NCI-H82 (cell line): ENCODE results near the gene CACNA1I.

Experiments
- DNase-seq: peaks from one replicate; lab custom pipeline; 2025; lab: John Stamatoyannopoulos, UW

Gene CACNA1I

DNA sequence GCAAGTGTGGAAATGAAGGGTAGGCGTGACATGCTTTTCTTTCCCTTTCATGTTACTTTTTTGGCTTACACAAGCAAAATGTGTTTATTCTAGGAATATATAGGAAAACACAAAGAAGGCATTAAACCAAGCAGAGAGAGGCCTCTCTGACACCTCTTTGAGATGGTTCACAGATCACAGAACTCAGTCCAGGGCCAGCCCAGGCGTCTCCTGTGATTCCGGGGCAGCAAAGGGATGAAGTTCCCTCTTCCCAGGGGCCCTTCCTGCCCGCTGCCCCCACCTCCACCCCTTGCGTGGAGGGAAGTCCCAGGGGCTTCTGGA lies 78.0 kb downstream of the CACNA1I start:
- no peak for DNase-seq

DNA sequence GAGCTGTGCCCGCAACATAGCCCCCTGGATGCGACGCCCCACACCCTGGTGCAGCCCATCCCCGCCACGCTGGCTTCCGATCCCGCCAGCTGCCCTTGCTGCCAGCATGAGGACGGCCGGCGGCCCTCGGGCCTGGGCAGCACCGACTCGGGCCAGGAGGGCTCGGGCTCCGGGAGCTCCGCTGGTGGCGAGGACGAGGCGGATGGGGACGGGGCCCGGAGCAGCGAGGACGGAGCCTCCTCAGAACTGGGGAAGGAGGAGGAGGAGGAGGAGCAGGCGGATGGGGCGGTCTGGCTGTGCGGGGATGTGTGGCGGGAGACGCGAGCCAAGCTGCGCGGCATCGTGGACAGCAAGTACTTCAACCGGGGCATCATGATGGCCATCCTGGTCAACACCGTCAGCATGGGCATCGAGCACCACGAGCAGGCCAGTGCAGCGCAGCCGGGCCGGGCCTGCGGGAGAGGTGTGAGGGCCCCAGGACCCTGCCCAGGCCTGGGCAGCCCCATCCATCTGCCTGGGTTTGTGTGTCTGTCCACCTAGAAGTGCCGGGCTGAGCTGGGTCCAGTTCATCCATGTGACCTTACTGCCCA lies 79.0 kb downstream of the CACNA1I start:
- DNase-seq = no peak

DNA sequence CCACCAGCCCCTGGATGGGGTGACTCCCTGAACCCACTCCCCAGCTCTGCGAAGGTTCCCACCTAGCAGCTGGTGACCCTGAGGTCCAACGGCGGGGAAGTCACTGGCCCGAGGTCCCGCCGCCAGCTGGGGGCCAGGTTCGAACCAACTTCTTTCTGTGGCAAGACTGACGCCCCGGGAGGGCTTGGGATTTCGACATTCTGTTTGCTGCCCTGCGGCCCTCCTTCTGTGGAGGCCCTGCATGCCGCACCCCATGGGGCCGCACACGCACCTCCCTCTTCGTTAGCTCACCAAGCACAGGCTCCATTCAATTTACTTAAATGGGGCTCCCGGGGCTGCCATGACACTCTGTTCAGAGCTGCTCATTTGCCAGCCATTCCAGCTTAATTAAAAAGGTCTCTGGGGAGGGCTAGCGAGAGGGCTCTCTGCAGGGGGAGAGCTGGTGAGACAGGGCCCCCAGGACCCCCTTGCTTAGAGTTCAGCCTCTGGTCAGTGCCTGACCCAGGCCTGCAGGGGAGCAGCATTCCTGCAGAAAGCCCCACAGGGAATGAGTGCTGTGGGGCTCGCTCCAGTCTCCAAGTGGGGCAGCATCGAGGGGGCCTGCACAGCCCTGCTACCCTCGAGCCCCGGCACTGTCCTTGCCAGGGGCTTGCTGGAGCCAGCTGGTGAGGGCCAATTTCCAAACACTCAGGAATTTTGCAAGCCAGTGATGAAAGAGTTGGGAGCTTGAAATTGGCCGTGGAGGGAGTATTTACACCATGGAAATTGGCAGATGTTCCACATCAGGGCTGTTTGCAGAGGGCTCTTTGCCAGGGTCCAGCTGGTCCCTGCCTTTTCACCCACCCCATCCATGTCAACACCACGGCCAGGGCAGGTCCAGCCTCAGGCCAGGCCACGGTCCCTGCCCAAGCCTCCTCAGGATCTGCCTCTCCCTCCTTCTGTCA lies 80.8 kb downstream of the CACNA1I start:
- DNase-seq = no peak

DNA sequence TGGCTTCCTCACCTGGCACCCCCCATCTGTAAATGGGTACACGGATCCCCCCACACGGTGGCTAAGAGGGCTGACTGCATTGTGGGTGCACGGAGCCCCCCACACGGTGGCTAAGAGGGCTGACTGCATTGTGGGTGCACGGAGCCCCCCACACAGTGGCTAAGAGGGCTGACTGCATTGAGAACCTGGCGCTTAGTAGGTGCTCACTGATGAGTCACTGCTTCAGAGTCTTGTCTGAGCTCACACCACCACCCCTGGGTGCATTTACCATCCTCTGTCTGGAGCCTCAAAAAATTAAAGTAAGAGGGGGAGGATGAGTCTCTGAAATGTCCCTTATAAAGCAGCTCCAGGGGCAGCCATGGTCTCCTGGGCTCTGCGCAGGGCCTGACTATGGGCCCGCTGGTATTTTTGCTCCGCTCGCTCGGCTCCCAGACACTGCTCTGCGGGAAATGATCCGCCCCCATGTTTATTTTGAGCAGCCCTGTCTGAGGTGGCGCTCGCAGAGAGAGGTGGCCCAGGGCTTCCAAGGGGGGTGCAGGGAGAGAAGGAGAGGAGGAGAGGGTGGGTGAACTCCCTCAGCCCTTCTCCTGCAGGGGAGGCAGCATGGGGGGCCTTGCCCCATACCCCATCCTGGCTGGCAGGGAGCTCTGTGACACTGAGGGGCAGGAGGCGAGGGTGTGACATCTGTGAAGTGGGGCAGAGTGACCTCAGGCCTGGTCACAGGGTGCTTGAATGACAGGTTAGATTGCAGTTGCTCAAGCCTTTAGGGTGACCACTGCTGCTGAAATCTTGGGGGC lies 82.6 kb downstream of the CACNA1I start:
- no peak for DNase-seq

DNA sequence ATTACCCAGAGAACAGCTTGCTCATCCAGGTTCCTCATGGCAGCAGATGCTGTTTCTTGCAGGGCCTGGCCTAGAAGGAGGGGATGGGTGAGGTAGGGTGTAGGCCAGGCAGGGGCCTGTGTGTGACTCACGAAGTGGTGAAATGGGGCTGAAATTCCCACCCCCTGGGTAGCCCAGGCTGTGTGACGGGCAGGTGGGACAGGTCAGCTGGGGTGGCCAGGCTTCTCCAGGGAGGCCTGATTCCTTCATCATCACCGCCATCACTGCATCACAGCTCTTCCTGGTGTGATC lies 83.2 kb downstream of the CACNA1I start:
- DNase-seq = no peak

DNA sequence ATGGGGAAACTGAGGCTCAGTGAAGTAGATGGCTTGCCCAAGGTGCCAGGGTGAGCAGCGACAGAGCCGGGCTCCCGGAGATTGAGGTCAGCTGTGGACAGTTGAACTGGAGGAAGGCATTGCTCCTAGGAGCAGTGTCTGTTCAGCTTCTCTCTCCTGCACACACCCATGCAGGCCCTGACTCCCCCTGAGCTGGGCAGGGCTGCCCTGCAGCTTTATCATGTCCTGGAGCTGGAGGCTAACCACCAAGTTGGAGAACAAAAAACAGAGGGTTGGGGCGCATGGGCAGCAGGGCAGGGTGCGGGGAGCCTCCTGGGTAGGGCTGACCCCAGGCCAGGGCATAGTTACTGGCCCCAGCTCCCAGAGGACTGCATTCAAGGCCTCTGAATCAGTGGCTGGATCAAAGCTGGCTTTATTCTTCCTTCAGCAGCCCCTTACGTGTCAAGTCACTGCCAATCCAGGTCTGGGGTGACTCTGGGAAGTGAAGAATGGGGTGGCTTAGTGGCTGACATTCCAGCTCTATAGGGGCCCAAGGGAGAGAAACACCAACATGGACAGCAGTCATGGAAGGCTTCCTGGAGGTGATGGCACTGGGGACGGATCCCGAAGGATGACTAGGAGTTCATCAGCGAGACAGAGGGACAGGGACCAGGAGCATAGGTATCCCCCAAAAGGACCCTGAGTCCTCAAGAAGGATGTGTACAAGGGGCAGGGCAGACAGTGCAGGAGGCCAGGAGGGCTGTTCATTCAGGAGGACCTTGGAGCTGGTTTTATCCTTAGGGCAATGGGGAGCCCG lies 83.8 kb downstream of the CACNA1I start:
- no peak for DNase-seq

DNA sequence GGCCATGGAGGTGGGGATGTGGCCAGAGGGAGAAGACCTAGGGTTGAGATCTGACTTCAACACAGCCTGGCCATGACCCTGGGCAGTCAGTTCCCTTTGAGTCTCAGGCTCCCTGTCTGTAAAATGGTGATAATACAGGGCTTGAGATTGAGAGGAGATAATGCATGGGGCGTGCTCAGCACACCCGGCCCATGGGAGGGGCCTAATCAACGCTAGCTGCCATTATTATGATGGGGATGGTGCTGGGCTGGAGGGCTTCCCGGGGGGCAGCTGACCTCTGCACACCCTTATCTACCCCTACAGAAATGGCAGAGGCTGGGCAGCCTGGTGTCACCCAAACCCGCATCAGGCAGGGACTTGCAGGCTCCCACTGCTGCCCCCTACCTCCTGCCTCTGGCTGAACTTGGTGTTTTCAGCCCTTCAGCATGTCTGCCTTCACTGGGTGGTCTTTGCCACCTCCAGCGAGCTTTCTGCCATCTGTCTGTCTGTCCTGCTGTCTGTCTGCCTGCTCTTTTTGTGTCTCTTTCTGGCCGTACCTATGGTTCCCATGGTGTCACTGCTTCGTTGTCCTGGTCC lies 84.5 kb downstream of the CACNA1I start:
- peak; percentile 32 for DNase-seq

DNA sequence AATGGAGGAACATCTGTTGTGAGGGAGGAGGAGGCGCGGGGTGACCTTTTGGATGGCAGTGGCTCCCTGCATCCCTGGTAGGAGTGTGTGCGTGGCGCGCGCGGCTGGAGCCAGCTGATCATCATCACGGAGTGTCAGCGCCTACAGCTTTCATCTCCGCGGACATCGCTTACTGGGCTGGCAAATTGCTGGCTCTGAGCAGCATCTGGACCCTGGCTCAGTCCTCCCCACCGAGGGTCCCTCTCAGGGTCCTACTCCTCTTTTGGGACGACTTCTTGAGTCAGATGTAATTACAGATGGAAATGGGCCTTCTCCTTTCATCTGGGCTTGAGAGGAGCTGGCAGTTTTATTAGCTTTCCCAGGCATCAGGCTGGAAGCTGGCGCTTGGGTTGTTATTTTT lies 85.3 kb downstream of the CACNA1I start:
- peak; percentile 57 for DNase-seq

DNA sequence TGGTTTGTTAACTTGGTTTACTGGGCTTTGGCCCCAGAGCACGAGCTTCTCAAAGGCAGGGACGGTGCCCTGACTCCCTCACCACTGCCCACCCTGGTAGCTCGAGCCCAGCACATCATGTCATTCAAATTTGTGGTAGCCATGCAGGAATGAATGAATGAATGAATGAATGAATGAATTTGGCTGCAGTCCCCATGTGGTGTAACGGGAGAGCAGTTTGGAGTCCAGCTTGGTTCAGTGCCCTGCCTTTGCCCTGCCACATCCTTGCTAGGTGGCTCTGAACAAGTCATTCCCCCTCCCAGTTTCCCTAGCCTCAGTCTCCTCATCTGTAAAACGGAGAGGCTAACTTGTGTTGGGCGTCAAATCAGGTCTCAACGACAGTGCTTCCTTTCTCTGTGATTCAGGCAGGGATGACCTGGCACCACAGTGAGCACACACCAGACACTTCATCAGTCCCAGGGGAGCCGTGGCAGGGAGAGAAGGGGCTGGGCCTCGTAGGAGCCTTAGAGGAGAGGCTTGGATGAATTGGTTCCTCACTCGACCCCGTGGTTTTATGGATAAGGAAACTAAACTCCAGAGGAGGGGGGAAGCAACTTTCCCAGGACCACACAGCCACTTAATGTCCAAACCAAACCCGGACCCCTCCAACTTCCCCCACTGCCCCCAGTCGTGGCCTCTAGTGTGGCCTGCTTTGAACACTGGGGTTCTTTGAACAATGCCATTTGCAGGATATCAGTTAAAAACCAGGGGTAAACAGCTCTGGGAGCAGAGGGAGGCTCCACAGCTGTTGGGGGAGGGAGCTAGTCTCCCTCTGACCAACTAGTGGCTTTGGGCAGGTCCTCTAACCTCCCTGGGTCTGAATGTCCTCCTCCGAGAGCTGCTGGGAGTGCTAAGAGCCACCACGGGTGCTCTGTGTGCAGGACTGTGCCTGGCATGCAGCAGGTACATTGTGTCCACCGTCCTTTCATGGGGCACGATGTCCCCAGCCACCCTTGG lies 86.2 kb downstream of the CACNA1I start:
- peak; percentile 41 for DNase-seq

DNA sequence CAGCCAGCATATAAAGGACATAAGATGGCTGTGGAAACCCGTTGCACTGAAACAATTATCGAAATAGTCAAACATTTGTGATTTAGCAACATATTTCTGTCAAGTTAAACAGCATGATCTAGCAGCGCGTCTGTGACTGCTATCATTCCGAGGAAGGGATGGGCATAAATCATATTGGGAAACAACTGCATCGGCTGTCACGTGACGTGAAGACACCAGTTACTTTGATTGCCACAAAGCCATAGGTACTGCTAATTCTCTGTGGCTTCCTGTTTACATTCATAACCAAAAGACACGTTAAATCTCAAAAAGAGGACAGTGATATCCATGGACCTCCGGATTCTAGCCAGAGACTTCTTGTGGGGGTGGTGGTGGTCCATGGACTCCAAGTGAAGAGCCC lies 87.8 kb downstream of the CACNA1I start:
- no peak for DNase-seq

DNA sequence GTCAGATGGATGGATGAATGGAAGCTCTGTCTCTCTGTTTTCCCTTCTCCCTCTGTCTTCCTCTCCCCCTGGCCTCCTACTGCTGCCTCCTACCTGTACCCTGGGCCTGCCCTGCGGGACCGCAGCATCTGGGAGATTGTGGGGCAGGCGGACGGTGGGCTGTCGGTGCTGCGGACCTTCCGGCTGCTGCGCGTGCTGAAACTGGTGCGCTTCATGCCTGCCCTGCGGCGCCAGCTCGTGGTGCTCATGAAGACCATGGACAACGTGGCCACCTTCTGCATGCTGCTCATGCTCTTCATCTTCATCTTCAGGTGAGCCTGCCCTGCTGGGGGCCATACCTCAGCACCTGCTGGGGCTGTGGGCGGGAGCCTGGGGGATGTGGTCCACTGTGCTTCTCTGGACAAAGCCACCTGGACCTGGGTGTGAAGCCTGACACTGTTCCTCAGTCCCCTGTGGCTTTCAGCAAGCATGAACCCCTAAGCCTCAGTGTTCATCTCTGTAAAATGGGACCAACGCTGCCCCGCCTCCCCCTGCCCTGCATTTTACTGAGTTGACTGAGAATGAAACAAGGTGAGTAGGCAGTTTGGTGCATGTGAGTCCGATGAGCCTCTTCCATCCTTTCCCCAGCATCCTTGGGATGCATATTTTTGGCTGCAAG lies 88.4 kb downstream of the CACNA1I start:
- no peak for DNase-seq

DNA sequence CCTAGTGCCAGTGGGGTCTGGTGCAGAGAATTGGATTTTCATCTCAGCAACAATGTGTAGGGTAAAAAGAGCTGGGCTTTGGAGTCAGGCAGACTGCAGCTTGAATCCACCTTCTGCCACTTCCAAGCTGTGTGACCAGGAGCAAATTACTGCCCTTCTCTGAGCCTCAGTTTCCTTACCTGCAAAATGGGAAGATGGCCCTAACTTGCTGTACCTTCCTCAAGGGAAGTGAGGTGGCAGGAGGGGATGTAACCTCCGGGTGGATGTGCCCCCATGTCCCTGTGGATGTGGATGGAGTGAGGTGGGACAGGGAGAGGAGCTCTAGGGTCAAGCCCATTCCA lies 90.9 kb downstream of the CACNA1I start:
- no peak for DNase-seq

DNA sequence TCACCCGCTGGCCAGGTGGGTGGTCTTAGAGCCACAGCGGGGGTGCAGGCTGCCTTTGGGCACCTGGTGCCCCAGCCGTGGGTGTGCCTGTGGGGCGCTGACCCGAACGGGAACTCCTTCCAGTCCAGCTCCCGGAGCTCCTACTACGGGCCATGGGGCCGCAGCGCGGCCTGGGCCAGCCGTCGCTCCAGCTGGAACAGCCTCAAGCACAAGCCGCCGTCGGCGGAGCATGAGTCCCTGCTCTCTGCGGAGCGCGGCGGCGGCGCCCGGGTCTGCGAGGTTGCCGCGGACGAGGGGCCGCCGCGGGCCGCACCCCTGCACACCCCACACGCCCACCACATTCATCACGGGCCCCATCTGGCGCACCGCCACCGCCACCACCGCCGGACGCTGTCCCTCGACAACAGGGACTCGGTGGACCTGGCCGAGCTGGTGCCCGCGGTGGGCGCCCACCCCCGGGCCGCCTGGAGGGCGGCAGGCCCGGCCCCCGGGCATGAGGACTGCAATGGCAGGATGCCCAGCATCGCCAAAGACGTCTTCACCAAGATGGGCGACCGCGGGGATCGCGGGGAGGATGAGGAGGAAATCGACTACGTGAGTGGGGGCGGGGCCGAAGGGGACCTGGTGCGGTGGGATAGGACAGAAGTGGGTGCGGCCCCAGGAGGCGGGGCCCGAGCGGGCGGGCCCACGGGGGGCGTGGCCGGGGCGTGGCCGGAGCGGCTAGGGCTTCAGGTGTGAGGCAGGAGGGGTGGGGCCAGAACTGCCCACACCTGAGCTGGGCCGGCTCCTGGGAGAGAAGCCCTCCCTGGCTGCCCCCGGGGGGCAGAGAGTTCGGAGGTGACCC lies 91.5 kb downstream of the CACNA1I start:
- peak; percentile 58 for DNase-seq

DNA sequence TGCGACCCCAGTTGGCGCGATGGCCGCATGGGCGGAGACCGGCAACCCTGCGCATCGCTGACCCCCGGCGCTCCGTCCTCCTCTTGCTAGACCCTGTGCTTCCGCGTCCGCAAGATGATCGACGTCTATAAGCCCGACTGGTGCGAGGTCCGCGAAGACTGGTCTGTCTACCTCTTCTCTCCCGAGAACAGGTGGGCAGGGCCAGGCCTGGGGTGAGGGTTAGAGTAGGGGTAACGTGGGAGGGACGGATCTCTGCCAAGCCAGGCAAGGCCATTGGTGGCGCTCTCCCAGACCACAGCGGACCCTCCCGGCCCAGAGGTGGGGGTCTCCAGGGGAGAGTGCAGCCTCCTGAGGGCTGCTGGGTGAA lies 92.1 kb downstream of the CACNA1I start:
- DNase-seq = no peak

DNA sequence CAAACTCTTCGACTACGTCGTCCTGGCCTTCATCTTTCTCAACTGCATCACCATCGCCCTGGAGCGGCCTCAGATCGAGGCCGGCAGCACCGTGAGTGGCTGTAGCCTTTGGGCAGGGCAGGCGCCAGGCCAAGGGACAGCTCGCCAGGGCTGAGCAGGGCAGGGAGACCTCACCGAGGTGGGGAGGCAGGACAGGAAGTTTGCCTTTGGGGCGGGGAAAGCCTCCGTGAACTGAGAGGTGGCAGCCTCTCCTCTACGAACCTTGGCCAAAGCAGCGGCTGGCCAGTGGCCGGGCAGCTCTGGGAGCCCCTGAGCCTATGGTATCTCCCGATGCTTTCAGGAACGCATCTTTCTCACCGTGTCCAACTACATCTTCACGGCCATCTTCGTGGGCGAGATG lies 93.2 kb downstream of the CACNA1I start:
- no peak for DNase-seq

DNA sequence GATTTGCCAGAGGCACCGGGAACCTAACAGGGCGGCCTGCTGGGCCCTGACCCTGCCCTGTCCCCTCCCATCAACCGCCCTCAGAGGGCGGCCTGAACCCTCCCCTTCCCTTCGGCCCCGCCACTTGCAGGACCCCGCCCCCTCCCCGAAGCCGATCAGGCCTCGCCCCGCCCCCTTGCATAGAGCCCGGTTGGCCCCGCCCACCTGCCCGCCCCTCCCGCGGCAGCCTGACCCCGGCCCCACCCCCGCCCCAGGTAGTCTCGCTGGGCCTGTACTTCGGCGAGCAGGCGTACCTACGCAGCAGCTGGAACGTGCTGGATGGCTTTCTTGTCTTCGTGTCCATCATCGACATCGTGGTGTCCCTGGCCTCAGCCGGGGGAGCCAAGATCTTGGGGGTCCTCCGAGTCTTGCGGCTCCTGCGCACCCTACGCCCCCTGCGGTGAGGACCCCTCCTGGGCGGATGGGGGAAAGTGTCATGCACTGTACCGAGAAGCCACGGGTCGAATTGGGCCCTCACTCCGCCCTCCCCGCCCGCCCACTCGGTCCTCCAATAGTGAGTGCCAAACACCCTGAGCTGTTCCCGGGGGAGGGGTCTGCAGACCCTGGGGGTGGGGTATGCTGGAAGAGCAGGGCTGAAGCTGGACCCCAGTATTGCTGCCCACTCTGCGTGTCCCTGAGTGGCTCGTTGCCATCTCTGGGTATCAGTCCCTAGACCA lies 94.1 kb downstream of the CACNA1I start:
- peak; percentile 69 for DNase-seq

DNA sequence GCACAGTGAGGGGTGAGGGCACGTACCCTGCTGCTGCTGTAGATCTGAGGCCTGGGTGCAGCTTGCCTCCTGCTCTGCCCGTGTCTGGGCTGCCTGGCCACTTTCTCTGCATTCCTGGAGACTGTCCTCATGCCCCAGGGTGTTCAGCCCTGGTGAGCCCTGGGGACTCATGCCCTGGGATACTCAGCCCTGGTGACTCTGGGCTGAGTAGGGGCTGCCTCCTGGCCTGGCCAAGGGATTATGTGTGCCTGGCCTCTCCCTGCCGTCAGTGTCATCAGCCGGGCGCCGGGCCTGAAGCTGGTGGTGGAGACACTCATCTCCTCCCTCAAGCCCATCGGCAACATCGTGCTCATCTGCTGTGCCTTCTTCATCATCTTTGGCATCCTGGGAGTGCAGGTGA lies 94.7 kb downstream of the CACNA1I start:
- DNase-seq = peak; percentile 25

DNA sequence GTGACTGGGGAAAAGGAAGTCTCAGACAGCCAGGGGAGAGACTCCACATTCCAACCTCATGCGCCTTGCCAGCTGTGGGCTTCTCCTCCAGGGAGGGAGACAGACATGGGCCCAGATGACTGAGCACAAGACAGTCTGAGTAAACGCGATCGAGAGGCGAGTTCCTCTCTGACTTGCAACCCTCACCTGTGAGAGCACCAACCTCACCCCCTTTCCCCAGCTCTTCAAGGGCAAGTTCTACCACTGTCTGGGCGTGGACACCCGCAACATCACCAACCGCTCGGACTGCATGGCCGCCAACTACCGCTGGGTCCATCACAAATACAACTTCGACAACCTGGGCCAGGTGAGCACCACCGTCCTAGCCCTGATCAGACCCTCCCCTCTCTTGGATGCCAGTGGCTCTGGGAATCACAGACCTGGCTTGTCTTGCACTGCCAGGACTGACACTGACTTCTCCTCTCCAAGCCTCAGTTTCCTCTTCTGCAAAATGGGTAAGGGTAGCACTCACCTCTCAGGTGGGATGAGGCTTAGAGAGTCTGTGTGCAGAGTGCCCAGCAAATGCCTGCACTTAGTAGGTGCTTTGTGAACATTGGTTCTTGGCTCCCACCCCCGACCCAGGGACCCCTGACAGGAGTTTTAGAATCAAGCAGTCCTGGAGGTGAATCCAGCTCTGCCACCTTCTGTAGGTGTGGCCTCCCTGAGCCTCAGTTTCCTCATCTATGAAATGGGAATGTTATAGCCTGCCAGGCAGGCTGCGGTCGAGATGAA lies 95.3 kb downstream of the CACNA1I start:
- DNase-seq = peak; percentile 25
